ENCODE data around the gene WFIKKN2. TPM values are rescaled to one million over a fixed set of nuclear protein-coding genes. Genes with fewer than 3 reads are reported as not detected.

WFIKKN2 gene
- polyA plus RNA-seq, 1 experiment, result not detected

DNA sequence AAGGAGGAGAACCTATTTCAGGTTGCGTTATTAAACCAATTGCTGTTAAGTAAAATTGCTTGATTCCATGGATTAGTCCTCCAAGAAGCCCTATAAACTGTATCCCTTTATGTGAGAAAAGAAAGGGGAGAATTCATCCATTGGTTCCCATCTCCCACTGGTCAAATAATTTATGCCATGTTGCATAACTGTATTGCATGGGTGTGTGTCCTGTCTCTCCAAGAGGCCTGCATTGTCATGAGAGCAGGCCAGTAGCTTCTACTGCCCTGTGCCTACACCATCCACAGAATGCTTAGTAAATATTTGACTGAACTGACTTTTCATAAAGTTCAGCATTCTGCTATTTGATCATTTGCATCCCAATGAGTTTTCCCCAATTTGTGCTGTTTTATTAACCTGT lies 42.5 kb downstream of the WFIKKN2 start:
- ChIA-PET CTCF (interaction anchor here (1.1 to 2.2 kb wide), 2 partner anchors 11 to 20 kb away, joined by 3 to 6 read pairs; no protein-coding TSS in a partner anchor), POLR2A (interaction anchor here (0.6 kb wide), 1 partner anchor 363 kb away, joined by 3 read pairs; no protein-coding TSS in a partner anchor)
- 0 out of 2 replicates have a peak, but pooled peaks cover 2% of the 10 kb centered on the region for H3K27me3 ChIP-seq (ENCODE audit: control insufficient read depth, insufficient read depth, low read length)
- TF ChIP-seq, protein P1, sequence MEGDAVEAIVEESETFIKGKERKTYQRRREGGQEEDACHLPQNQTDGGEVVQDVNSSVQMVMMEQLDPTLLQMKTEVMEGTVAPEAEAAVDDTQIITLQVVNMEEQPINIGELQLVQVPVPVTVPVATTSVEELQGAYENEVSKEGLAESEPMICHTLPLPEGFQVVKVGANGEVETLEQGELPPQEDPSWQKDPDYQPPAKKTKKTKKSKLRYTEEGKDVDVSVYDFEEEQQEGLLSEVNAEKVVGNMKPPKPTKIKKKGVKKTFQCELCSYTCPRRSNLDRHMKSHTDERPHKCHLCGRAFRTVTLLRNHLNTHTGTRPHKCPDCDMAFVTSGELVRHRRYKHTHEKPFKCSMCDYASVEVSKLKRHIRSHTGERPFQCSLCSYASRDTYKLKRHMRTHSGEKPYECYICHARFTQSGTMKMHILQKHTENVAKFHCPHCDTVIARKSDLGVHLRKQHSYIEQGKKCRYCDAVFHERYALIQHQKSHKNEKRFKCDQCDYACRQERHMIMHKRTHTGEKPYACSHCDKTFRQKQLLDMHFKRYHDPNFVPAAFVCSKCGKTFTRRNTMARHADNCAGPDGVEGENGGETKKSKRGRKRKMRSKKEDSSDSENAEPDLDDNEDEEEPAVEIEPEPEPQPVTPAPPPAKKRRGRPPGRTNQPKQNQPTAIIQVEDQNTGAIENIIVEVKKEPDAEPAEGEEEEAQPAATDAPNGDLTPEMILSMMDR (IDR thresholded peaks at IDR 0.05; ENCODE audit: insufficient read depth, low read depth, low read length), result no peak
- no peaks in the 10 kb centered on the region for H3K36me3 ChIP-seq (ENCODE audit: control insufficient read depth, insufficient read depth, low read length)
- H3K4me3 ChIP-seq (ENCODE audit: low read depth, low read length), result no peak overlapping the region
- no peak for DNase-seq (ENCODE audit: low read depth)

DNA sequence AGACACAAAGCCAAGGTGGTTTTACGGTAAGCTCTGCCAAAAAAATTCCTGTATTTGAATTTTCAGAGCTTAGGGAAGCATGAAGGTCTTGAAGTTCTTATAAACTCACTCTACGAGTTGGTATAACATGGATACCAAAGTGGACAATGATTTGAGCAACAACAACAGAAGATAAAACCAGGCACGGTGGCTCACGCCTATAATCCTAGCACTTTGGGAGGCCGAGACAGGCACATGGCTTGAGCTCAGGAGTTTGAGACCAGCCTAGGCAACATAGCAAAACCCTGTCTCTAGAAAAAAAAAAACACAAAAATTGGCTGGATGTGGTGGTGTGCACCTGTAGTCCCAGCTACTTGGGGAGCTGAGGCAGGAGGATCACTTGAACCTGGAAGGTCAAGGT lies 43.7 kb downstream of the WFIKKN2 start:
- ChIA-PET CTCF (no interaction called here), POLR2A (no interaction called here)
- no peak for DNase-seq (ENCODE audit: low read depth)
- Histone ChIP-seq H3K27me3 (ENCODE audit: control insufficient read depth, insufficient read depth, low read length) (0 out of 2 replicates have a peak, but pooled peaks cover 2% of the 10 kb centered on the region), H3K36me3 (ENCODE audit: control insufficient read depth, insufficient read depth, low read length) (no peaks in the 10 kb centered on the region), H3K4me3 (ENCODE audit: low read depth, low read length) (no peak overlapping the region)
- TF ChIP-seq, protein P1 (IDR thresholded peaks at IDR 0.05; ENCODE audit: insufficient read depth, low read depth, low read length), result no peak

DNA sequence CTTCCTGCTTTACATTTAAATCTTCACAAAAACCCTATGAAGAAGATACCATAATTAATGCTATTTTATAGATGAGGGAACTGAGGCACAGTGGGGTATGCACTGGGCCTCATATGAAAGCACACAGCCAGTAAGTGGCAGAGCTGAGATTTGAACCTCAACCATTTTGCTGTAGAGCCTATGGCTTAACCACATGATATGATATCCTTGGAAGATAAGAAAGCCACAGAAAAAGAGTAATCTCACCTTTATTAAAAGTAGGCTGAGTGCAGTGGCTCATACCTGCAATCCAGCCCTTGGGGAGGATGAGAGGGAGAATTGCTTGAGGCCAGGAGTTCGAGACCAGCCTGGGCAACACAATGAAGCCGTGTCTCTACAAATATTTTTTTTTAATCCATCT lies 45.8 kb downstream of the WFIKKN2 start:
- Histone ChIP-seq H3K4me3 (ENCODE audit: low read depth, low read length) (no peak overlapping the region), H3K36me3 (ENCODE audit: control insufficient read depth, insufficient read depth, low read length) (no peaks in the 10 kb centered on the region), H3K27me3 (ENCODE audit: control insufficient read depth, insufficient read depth, low read length) (0 out of 2 replicates have a peak, but pooled peaks cover 2% of the 10 kb centered on the region)
- ChIA-PET POLR2A (no interaction called here), CTCF (no interaction called here)
- TF ChIP-seq, protein P1 (IDR thresholded peaks at IDR 0.05; ENCODE audit: insufficient read depth, low read depth, low read length), result no peak
- DNase-seq (ENCODE audit: low read depth), result no peak

DNA sequence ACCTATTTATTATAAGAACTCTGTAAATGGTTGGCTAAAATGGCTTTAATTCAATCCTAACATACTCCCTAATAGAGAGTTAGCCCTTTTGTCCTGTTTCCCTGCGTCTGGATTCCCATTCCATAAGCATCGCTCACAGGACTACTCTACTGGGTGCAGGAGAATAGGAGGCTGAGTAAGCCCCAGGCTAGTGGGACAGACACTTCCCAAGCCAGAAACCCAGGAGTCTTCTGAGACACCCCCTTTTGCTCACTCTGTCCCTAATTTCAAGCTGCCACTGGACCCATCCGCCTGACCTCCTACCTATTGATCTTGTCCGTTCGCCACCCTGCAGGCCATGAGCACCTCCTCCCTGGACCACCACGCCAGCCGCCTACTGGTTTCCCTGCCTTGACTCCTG lies 47.5 kb downstream of the WFIKKN2 start:
- Histone ChIP-seq H3K36me3 (ENCODE audit: control insufficient read depth, insufficient read depth, low read length) (no peaks in the 10 kb centered on the region), H3K27me3 (ENCODE audit: control insufficient read depth, insufficient read depth, low read length) (peaks cover 2% of the 10 kb centered on the region; the same call in 1 of the 2 replicates), H3K4me3 (ENCODE audit: low read depth, low read length) (no peak overlapping the region)
- ChIA-PET CTCF (no interaction called here), POLR2A (no interaction called here)
- no peak for DNase-seq (ENCODE audit: low read depth)
- TF ChIP-seq, protein P1 (IDR thresholded peaks at IDR 0.05; ENCODE audit: insufficient read depth, low read depth, low read length), result no peak

DNA sequence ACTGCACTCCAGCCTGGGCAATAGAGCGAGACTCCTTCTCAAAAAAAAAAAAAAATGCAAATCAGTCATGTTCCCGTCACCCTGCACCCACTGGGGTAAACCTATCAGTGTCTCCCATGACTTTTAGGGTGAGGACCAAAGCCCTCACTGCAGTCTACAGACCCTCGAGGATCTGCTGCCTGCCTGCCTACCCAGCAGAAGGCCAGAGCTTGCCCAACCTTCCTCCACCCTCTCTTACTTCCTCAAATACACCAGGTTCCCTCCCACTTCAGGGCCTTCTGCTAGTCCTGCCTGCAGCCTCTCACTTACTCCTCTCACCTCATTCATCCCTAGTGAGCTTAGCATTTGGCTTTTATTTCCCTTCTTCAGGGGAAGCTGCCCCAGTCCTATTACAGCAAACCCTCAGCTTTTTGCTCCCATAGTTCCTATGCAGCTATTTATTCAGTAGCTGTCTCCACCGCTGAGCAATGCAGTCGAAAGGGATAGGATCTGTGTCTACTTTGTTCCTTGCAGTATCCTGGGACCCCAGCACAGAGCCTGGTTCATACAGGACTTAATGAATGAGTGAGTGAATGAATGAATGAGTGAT lies 48.6 kb downstream of the WFIKKN2 start:
- POLR2A ChIA-PET, result no interaction called here
- CTCF ChIA-PET, result interaction anchor here (0.9 kb wide), 1 partner anchor 9 kb away, joined by 3 read pairs; no protein-coding TSS in a partner anchor
- no peak for DNase-seq (ENCODE audit: low read depth)
- H3K36me3 ChIP-seq (ENCODE audit: control insufficient read depth, insufficient read depth, low read length), result no peaks in the 10 kb centered on the region
- no peak overlapping the region for H3K4me3 ChIP-seq (ENCODE audit: low read depth, low read length)
- TF ChIP-seq, protein P1 (IDR thresholded peaks at IDR 0.05; ENCODE audit: insufficient read depth, low read depth, low read length), result no peak
- H3K27me3 ChIP-seq (ENCODE audit: control insufficient read depth, insufficient read depth, low read length), result peaks cover 4% of the 10 kb centered on the region; the same call in 1 of the 2 replicates
